ENCODE measurements around the gene FAM210B.
"Not testable (repeated sequence)": the region's sequence is repeated elsewhere in the genome, so short reads cannot be mapped to it uniquely, and the experiment has no call there.

FAM210B gene

GRCh38 chr20:56392132-56392880, 33.5 kb downstream of the FAM210B start, which contains the start of the genes AURKA and CSTF1:
Gene AURKA, minus strand, starts transcription at chr20:56392215. Its CDS starts 4,018 bp downstream, at chr20:56388197.
Gene CSTF1, plus strand, starts transcription at chr20:56392645. Its CDS starts 2,908 bp downstream, at chr20:56395553.
- H3K36me3 ChIP-seq (ENCODE audit: insufficient read depth, low read length), result peaks cover 31% of the 10 kb centered on the region; the same call in 1 of the 2 replicates
- no peaks in the 10 kb centered on the region for H3K9me3 ChIP-seq (ENCODE audit: control insufficient read depth, insufficient read depth, low read length)
- peak within 1 kb of the TSS; percentile 88 for H3K9ac ChIP-seq (ENCODE audit: low read depth, low read length)
- H3K4me1 ChIP-seq (ENCODE audit: insufficient read depth, low read length), result peaks cover 3% of the 10 kb centered on the region; the same call in 1 of the 2 replicates

GRCh38 chr20:56392881-56393482, 34.2 kb downstream of the FAM210B start:
- peaks cover 3% of the 10 kb centered on the region; the same call in 1 of the 2 replicates for H3K4me1 ChIP-seq (ENCODE audit: insufficient read depth, low read length)
- peaks cover 29% of the 10 kb centered on the region; the same call in 1 of the 2 replicates for H3K36me3 ChIP-seq (ENCODE audit: insufficient read depth, low read length)
- no peaks in the 10 kb centered on the region for H3K9me3 ChIP-seq (ENCODE audit: control insufficient read depth, insufficient read depth, low read length)
- peak overlapping the region; percentile 88 for H3K9ac ChIP-seq (ENCODE audit: low read depth, low read length)

GRCh38 chr20:56393653-56394052, 34.9 kb downstream of the FAM210B start:
- Histone ChIP-seq H3K4me1 (ENCODE audit: insufficient read depth, low read length) (peaks cover 3% of the 10 kb centered on the region; the same call in 1 of the 2 replicates), H3K9ac (ENCODE audit: low read depth, low read length) (peak overlapping the region; percentile 88), H3K9me3 (ENCODE audit: control insufficient read depth, insufficient read depth, low read length) (no peaks in the 10 kb centered on the region), H3K36me3 (ENCODE audit: insufficient read depth, low read length) (peaks cover 28% of the 10 kb centered on the region; the same call in 1 of the 2 replicates)

- Histone ChIP-seq H3K36me3 (ENCODE audit: insufficient read depth, low read length) (peaks cover 21% of the 10 kb centered on the region; the same call in 1 of the 2 replicates), H3K9ac (ENCODE audit: low read depth, low read length) (no peak overlapping the region), H3K4me1 (ENCODE audit: insufficient read depth, low read length) (peaks cover 3% of the 10 kb centered on the region; the same call in 1 of the 2 replicates), H3K9me3 (ENCODE audit: control insufficient read depth, insufficient read depth, low read length) (no peaks in the 10 kb centered on the region)
Observed at GRCh38 chr20:56395166-56395565, 36.4 kb downstream of the FAM210B start.

- Histone ChIP-seq H3K36me3 (ENCODE audit: insufficient read depth, low read length) (peaks cover 40% of the 10 kb centered on the region), H3K9me3 (ENCODE audit: control insufficient read depth, insufficient read depth, low read length) (no peaks in the 10 kb centered on the region), H3K9ac (ENCODE audit: low read depth, low read length) (no peak overlapping the region), H3K4me1 (ENCODE audit: insufficient read depth, low read length) (no peaks in the 10 kb centered on the region)
Observed at GRCh38 chr20:56400001-56400640, 41.3 kb downstream of the FAM210B start.

- Histone ChIP-seq H3K36me3 (ENCODE audit: insufficient read depth, low read length) (peaks cover 45% of the 10 kb centered on the region), H3K9ac (ENCODE audit: low read depth, low read length) (no peak overlapping the region), H3K4me1 (ENCODE audit: insufficient read depth, low read length) (no peaks in the 10 kb centered on the region), H3K9me3 (ENCODE audit: control insufficient read depth, insufficient read depth, low read length) (no peaks in the 10 kb centered on the region)
Observed at GRCh38 chr20:56403465-56403864, 44.7 kb downstream of the FAM210B start.

DNA sequence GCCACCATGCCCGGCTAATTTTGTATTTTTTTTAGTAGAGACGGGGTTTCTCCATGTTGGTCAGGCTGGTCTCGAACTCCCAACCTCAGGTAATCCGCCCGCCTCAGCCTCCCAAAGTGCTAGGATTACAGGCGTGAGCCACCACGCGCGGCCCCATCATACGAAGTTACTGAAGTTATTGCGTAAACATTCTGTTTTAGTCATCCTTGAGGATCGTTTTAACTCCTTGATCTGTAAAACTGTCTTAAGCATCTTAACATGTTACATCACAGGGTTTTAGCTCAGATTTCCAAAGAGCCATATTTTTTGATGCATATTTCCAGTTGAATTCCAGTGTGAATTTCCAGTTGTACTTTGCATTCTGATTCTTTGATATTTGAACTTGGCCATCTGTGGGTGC, 46.6 kb downstream of the FAM210B start:
- H3K36me3 ChIP-seq (ENCODE audit: insufficient read depth, low read length), result peaks cover 45% of the 10 kb centered on the region

DNA sequence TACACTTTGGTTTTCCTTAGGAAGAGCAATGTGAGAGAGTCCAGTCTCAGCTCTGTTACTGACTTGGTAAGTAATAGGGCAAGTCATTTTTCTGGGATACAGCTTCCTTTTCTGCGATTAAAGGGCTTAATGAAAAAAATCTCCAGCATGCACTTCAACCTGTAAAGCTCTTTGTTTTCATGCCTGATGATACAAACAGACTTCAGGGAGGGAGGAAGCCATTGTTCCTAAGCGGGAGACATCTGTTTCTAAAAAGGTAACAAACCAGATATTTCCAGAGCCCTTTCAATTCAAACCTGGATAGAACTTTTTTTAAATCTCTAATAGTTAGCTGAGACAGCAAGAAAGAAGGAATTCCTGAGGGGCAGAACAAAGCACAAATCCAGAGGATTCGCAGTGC, 48.1 kb downstream of the FAM210B start:
- H3K9me3 ChIP-seq (ENCODE audit: control insufficient read depth, insufficient read depth, low read length), result no peaks in the 10 kb centered on the region
- no peaks in the 10 kb centered on the region for H3K4me1 ChIP-seq (ENCODE audit: insufficient read depth, low read length)
- no peak overlapping the region for H3K9ac ChIP-seq (ENCODE audit: low read depth, low read length)
- H3K36me3 ChIP-seq (ENCODE audit: insufficient read depth, low read length), result peaks cover 33% of the 10 kb centered on the region

More for the DNA sequence above, 46.6 kb downstream of the FAM210B start:
- H3K9ac ChIP-seq (ENCODE audit: low read depth, low read length); H3K4me1 ChIP-seq (ENCODE audit: insufficient read depth, low read length); H3K9me3 ChIP-seq (ENCODE audit: control insufficient read depth, insufficient read depth, low read length): not testable (repeated sequence)

- H3K9me3 ChIP-seq (ENCODE audit: control insufficient read depth, insufficient read depth, low read length), result no peaks in the 10 kb centered on the region
- no peak overlapping the region for H3K9ac ChIP-seq (ENCODE audit: low read depth, low read length)
- H3K36me3 ChIP-seq (ENCODE audit: insufficient read depth, low read length), result peaks cover 25% of the 10 kb centered on the region
- no peaks in the 10 kb centered on the region for H3K4me1 ChIP-seq (ENCODE audit: insufficient read depth, low read length)
Observed at GRCh38 chr20:56409521-56409920, 50.7 kb downstream of the FAM210B start.

DNA sequence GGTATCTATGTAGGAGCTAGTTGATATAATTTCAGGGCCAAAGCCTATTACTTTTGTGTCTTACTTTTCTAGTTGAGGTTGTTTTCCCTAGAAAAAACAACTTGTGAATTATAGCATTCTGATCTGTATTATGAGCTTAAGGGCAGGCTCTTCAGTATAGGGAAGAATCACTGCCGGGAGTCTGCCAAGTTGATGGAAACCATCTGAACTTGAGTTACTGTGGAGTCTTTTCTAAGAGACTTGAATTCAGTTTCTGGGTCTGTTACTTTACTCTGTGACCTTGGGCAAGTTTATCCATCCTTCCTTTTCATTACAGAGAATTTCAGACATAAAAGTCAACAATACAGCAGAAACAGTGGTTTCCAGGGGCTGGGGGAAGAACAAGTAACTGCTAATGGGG, 51.2 kb downstream of the FAM210B start:
- Histone ChIP-seq H3K4me1 (ENCODE audit: insufficient read depth, low read length) (no peaks in the 10 kb centered on the region), H3K9ac (ENCODE audit: low read depth, low read length) (no peak overlapping the region), H3K36me3 (ENCODE audit: insufficient read depth, low read length) (peaks cover 23% of the 10 kb centered on the region), H3K9me3 (ENCODE audit: control insufficient read depth, insufficient read depth, low read length) (no peaks in the 10 kb centered on the region)

- H3K9ac ChIP-seq (ENCODE audit: low read depth, low read length); H3K9me3 ChIP-seq (ENCODE audit: control insufficient read depth, insufficient read depth, low read length); H3K4me1 ChIP-seq (ENCODE audit: insufficient read depth, low read length): not testable (repeated sequence)
- H3K36me3 ChIP-seq (ENCODE audit: insufficient read depth, low read length), result peaks cover 13% of the 10 kb centered on the region
Observed at GRCh38 chr20:56411287-56411686, 52.5 kb downstream of the FAM210B start.

DNA sequence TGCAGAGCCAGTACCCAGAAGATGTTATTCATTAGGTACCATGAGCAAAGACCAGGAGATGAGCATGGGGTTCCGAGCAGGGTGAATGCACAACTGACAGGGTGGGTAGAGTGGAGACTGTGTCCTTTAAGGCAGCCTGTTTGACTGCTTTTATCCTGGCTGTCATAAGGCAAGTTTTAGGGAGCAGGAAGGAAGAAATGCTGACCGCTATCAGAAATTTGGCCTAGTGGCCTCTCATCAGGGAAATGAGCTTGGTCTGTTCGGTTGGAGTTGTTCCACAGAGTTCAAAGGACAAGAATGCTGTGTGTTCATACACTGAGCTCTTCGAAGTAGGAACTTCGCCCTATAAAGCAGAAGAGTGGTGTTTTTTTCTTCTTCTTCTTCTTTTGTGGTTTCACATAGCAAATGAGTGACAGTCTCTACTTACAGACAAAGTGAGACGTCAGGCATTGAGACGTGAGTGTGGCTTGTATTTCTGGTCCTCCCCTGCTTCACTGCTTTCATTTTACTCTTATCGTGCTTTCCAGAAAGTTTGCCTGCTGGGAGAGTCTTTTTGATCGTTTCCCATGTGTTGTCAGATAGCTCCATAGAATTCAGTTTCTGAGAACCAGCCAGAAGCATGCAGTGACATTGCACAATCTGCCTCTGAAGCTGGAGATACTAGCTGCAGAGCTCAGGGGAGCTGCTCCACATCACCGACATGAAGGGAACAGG, 53.1 kb downstream of the FAM210B start, which contains the start of gene CASS4:
TSS of gene CASS4 (plus strand) at position 502 of the 714 bp plus-strand sequence. CDS start at position 701, 199 bp downstream.
- no peak within 1 kb of the TSS for H3K9ac ChIP-seq (ENCODE audit: low read depth, low read length)
- peaks cover 11% of the 10 kb centered on the region for H3K36me3 ChIP-seq (ENCODE audit: insufficient read depth, low read length)
- no peaks in the 10 kb centered on the region for H3K9me3 ChIP-seq (ENCODE audit: control insufficient read depth, insufficient read depth, low read length)
- no peaks in the 10 kb centered on the region for H3K4me1 ChIP-seq (ENCODE audit: insufficient read depth, low read length)

GRCh38 chr20:56412473-56412790, 53.7 kb downstream of the FAM210B start:
- Histone ChIP-seq H3K9ac (ENCODE audit: low read depth, low read length) (no peak overlapping the region), H3K4me1 (ENCODE audit: insufficient read depth, low read length) (no peaks in the 10 kb centered on the region), H3K9me3 (ENCODE audit: control insufficient read depth, insufficient read depth, low read length) (no peaks in the 10 kb centered on the region), H3K36me3 (ENCODE audit: insufficient read depth, low read length) (peaks cover 6% of the 10 kb centered on the region)

DNA sequence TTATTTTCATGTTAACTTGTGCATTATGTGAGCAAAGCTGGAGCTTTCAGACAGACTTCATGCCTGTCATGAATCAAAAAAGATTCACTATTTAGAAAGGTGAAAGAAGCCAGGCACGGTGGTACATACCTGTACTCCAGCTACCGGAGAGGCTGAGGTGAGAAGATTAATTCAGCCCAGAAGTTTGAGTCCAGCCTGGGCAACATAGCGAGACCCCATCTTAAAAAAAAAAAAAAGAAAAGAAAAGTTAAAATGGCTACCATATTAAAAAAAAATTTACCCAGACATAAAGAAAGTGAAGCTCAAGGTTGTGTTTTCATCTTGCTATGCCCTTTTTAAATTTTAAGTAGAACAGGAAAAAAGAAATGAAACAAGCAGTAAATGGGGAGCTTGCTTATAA, 54.2 kb downstream of the FAM210B start:
- H3K4me1 ChIP-seq (ENCODE audit: insufficient read depth, low read length), result no peaks in the 10 kb centered on the region
- H3K36me3 ChIP-seq (ENCODE audit: insufficient read depth, low read length), result peaks cover 1% of the 10 kb centered on the region; the same call in 1 of the 2 replicates
- no peaks in the 10 kb centered on the region for H3K9me3 ChIP-seq (ENCODE audit: control insufficient read depth, insufficient read depth, low read length)
- no peak overlapping the region for H3K9ac ChIP-seq (ENCODE audit: low read depth, low read length)

All from ES-I3 (cell line).